ENCODE data around the gene ME1.
"Not testable (repeated sequence)": the region's sequence is repeated elsewhere in the genome, so short reads cannot be mapped to it uniquely, and the experiment has no call there.

ME1 gene

GRCh38 chr6:83257791-83258190, 173.1 kb downstream of the ME1 start:
- DNase-seq: no peak

- not testable (repeated sequence) for DNase-seq
These were observed 174.1 kb downstream of the ME1 start for GRCh38 chr6:83256719-83257118.

DNA sequence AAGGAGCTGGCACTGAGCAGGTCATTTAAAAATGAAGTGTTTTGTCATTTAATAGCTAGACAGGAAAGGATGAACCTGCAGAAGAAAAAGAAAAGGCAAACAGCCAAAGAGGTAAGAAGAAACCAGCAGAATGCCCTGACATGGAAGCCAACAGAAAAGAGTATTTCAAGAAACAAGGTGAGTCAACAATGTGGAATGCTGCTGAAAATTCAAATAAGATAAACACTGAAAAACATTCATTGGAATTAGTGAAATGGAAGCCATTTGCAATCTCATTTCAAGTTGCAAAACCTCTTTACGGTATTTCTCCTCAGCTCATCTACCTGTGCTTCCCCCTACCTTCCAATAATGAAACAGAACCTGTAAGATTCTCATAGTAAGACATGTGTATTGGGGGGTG, 178.1 kb downstream of the ME1 start:
- DNase-seq: no peak

DNA sequence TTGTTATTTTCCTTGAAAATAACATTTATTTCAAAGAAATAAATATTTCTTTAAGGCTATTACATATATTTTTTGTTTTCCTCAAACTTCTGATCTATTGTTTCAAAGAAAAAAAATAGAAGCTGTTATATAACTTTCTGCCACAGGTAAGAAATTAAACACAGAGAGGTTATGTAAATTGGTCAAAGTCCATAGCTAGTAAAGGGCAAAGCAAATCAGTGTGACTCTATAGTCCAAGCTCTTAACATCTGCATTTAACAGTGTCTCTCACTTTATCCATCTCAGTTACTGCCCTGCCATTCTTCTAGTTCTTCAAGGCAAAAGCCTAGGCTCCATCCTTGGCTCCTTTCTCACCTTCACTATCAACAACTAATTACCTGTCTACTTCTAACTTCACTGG, 180.6 kb downstream of the ME1 start:
- DNase-seq: no peak

DNA sequence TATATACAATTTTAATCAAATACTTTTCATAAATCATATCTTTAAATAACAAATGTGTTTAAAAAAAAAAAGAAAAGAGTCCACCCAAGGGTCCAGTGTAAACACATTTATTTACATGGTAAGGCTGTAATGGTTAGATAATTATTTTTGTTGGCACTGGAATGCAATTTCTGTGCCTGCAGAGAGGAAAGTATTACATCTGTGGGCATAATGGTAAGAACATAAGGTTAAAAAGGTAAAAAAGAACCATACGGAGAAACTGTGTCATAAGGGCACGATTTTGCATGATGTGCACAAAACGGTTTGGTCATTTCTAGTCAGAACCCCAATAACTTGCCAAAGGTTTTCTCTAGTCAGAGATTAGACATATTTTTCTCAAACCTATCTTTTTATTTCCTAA, 183.4 kb downstream of the ME1 start:
- no peak for DNase-seq

- DNase-seq: no peak
These were observed 199.7 kb downstream of the ME1 start for GRCh38 chr6:83231146-83231545.

DNA sequence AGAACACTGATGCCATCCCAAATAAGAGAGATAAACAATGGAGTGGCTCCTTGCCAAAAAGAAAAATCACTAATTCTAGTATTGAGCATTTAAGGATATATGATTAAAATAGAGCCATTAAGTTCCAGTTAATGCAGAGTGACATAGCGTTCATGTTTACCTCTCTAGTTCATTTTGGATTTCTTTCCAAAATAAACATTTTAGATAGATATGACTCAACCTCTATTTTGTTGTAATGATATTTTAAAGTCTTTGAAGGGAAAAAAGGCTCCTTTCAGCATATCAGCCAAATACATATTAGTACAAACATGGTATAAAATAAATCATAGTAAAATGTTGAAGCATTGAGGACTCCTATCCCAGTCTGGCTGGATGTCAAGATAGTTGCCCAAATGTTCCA, 204.3 kb downstream of the ME1 start:
- no peak for DNase-seq

DNA sequence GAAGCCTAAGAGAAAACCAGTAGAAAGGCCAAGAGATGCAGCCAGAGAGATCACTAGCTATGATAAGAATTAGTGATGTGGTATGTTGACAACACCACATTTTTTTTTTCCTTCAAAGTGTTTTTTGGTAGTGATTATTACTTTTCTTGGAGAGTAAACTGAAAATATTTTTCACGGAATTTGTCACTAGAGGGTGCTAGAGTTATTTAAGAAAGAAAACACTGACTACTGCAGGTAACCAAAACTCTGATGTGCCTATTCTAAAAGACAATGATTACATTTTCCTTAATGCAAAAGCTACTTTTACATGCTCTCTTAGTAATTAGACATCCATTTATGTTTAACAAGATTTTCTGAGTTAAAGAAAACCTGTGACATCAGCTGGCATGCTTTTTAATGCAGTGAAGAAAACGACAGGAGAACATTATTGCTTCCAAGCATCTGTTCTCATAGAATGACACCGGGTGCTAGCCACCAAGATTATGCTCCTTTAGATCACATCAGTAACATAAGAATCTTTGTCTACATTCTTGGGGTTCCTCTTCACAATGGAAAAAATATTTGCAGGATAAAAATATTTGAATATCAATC, 208.9 kb downstream of the ME1 start:
- DNase-seq: no peak

- no peak for DNase-seq
These were observed 209.6 kb downstream of the ME1 start for GRCh38 chr6:83221276-83221675.

DNA sequence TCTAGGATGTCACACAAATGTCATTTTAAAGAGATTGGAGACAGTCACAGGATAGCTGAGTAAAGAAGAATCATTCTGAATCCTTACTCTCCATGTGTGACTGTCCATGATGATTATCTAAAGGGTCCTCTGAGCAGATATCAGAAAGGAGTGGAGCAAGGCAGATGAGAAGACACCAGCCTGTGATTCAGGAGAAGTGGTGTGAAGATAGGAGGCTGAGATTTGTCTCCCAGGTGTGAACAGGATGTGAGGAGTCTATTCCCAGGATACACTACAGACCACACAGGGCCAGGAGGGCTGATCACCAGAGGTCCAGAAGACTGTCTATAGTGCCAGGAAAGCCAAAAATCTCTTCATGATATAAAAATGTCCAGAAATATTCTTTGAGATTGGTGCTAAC, 210.7 kb downstream of the ME1 start:
- DNase-seq: no peak

DNA sequence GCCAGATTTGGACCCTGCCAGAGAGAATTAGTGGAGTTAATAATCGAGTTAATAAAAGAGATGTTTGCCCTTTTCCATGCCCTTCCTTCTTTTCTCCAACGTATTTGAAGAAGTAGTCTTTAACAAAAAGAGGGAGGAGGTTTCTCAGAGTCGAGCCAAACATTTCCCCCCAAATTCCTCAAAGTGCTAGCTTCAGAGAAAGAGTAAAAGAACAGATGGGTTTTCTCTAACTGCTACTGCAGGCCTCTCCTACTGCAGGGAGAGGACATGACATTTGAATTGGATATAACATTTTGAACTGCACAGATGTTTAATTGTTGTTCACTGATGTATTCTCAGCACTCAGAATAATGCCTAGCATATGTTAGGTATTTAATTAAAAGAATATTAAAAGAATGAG, 212.2 kb downstream of the ME1 start:
- DNase-seq: no peak

GRCh38 chr6:83216806-83217205, 214.0 kb downstream of the ME1 start:
- no peak for DNase-seq

DNA sequence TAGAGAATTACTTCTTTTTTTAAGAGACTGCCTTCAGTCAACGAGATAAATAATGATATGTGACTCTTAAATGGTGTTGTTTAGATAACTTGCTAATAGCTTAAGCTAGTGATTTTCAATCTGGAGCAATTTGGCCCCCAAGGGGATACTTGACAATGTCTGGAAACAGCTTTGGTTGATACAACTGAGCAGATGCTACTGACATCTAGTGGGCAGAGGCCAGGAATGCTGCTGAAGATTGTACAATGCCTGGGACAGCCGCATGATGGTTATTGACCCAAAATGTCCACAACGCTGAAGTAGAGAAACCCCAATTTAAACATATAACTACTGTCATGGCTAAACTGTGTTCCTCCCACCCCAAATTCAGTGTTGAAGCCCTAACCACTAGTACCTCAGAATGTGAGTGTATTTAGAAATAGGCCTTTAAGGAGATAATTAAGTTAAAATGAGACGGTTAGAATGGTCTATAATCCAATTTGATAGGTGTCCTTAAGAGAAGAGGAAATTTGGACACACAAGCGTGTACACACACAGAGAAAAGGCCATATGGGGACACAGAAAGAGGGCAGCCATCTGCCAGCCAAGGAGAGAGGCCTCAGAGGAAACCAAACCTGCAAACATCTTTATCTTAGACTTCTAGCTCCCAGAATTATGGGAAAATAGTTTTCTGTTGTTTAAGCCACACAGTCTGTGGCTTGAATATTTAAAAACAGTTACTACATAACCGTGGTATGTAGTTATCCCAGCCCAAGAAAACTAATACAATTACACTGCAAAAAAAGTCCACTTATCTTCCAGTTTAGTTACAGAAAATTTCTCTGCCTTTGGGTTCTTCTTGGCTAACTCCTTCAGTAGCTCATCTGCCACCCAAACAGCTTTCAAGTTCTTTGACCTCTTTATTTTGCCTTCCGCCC, 215.5 kb downstream of the ME1 start:
- DNase-seq: no peak

- no peak for DNase-seq
These were observed 228.8 kb downstream of the ME1 start for GRCh38 chr6:83202031-83202430.

DNA sequence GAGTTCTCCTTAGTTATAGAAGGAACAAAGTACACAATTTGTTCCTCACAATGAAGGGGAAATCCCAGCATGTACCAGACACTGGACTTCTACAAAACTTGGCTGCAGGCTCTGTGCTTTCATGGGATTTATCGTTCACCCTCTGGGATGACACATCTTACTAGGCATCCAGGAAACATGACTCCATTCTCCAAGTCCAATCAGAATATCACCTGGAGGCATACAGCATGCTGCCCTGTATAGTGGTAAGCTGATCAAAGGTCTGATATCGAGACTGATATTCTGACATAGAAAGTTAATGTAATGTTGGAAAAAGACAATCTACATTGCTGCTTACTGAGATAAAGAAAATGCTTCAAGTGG, 231.0 kb downstream of the ME1 start:
- DNase-seq: no peak

- DNase-seq: no peak
These were observed 231.5 kb downstream of the ME1 start for GRCh38 chr6:83199173-83199862.

- DNase-seq: no peak
These were observed 232.2 kb downstream of the ME1 start for GRCh38 chr6:83198486-83199172.

DNA sequence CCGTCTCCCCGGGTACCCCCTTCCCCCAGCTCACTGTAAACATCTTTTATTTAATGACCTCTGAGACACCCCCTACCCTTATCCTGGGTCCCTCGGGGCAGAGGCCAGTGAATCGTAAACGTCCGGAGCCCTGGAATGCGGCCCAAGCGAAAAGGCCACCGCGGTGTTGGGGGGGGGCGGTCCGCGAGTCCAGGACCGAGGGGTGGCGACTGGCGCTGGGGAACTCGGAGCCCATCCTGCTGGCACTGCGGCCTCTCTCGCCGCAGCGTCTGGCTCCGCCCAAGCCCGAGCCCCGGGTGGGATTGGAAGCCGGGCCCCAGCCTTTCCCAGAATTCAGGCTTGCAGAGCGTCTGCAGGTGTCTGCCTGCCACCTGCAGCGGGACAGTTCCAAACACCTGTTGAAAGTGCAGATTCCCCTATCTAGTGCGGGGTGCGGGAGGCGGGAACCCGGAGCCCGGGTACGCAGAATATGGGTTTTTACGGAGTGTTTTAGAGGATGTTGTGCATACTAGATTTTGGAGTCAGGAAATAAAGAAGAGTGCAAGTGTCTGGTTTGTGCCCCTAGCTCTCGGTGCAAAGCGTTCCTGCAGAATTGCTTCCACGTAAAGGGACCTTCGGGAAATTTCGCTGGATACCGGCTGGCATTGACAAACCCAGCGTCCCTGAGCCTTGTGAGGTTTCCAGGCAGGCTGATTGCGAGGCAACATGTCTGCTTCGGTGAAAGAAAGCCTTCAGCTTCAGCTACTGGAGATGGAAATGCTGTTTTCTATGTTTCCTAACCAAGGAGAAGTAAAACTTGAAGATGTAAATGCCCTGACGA, 236.9 kb downstream of the ME1 start:
- DNase-seq: no peak

DNA sequence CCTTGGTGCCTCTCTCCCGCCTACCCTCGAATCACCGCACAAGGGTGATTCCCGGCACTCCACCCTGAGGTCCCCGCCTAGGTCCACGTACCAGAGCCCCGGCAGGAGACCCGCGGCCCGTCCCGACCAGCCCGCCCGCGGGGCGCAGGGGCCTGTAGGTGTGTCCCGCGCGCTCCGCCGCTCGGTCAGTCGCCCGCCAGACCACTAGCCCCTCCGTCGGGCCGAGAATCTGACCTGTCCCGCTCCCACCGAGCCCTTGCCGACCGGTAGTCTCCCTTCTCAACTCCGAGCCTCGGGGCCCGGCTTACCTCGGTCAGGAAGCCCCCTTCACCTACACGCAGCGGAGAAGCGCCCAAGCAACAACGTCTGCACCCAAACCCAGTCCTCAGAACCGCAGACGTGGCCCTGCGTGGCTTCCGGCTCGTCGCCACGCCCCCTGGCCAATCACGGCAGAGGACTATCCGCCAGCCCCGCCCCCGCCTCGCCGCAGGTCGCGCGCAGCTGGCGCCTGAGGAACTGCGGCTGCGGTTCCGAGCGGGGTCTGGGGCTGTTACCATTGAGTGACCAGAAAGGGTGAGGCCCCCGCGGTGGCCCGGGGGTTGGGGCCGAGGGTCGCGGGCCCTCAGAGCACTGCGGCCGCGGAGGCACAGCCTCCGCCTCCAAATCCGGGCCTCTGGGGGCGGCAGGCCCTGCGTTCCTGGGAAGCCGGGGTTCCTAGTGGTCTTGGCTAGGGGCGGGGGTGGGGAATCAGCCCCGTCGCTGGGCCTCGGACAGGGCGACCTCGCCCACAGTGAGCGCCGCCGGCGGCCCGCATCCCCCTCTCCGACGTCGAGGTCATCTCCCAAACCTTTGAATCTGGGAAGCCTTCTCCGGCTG, 237.7 kb downstream of the ME1 start, which contains the start of the genes PGM3 and RWDD2A:
TSS of gene PGM3 (minus strand) at position 395 of the 876 bp plus-strand sequence. CDS start 2,253 bp downstream, outside the sequence.
TSS of gene RWDD2A (plus strand) at position 487 of the 876 bp plus-strand sequence. CDS start 1,095 bp downstream, outside the sequence.
- peak; percentile 93 for DNase-seq

GRCh38 chr6:83192456-83192855, 238.4 kb downstream of the ME1 start:
- no peak for DNase-seq

DNA sequence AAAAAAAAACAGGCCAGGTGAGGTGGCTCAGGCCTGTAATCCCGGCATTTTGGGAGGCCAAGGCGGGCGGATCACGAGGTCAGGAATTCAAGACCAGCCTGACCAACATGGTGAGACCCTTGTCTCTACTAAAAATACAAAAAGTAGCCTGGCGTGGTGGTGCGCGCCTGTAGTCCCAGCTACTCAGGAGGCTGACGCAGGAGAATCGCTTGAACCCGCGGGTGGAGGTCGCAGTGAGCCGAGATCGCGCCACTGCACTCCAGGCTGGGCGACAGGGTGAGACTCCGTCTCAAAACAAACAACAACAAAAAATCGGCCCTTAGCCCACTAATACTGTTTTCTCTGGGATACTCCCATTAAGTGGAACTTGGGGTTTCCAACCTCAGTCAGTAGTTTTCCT, 238.9 kb downstream of the ME1 start:
- DNase-seq: not testable (repeated sequence)

Data from right kidney (tissue), 1 donor.